GM12878 (cell line): ENCODE measurements around the gene SIVA1. TPM values are rescaled to one million over a fixed set of nuclear protein-coding genes. Genes with fewer than 3 reads are reported as not detected.

Experiments
- ATAC-seq: fragments of 200-7000 bp; cut with Tn5 transposase; 3 replicates; pipeline ENCODE4 v1.9.1; 2020; ENCODE audit warnings: mild to moderate bottlenecking, moderate library complexity
- BruUV-seq: library from RNA; stranded (reverse); fragments of 400-500 nt; replicated peaks from 2 replicates; lab custom pipeline; 2021; lab: Mats Ljungman, UMichigan
- CTCF ChIA-PET: fragments of 300-600 bp; sonication (Branson Sonifier 250); formaldehyde crosslinking; extraction: SDS; loops from one replicate; lab custom pipeline; 2021; ENCODE audit warnings: inconsistent platforms; lab: Yijun Ruan, JAX
- POLR2A ChIA-PET: fragments of 350-600 bp; formaldehyde crosslinking; extraction: SDS; loops from one replicate; lab custom pipeline; 2021; ENCODE audit warnings: inconsistent platforms; lab: Charles Lee
- RAD21 ChIA-PET: fragments of 300-600 bp; sonication (Branson Sonifier 250); formaldehyde crosslinking; loops from one replicate; lab custom pipeline; 2023; ENCODE audit warnings: antibody characterized with exemption; ENCODE audit not compliant: unreplicated experiment; lab: Charles Lee
- SMC1A ChIA-PET: fragments of 300-600 bp; sonication (Branson Sonifier 250); formaldehyde crosslinking; loops from one replicate; lab custom pipeline; 2023; ENCODE audit not compliant: unreplicated experiment, uncharacterized antibody; lab: Charles Lee
- DNase-seq: peaks from one replicate; pipeline ENCODE4 v3.0.0-alpha.2; 2011; ENCODE audit warnings: low read depth, low spot score
- FAIRE-seq: peaks from 3 replicates; lab custom pipeline; 2011; peaks lifted over from hg19 to GRCh38; lab: Jason Lieb, UNC
- H2AFZ ChIP-seq: 2 replicates; pipeline ENCODE4 v1.6.0; 2011; ENCODE audit warnings: low read depth, low read length, control low read depth; ENCODE audit not compliant: control insufficient read depth
- H3K27ac ChIP-seq: 2 replicates; pipeline ENCODE4 v1.5.1; 2011; ENCODE audit warnings: control low read depth; ENCODE audit not compliant: control insufficient read depth, insufficient read depth
- H3K27me3 ChIP-seq, 2 experiments: replicated peaks in 1 of 2; 2 replicates each; pipeline versions ENCODE4 v1.6.0 to v1.6.1; 2011; ENCODE audit warnings: low read length in 1 of 2; ENCODE audit not compliant: control insufficient read depth in 2 of 2, insufficient read depth in 2 of 2
- H3K36me3 ChIP-seq, 2 experiments: 2 replicates each; pipeline ENCODE4 v1.5.1; 2011; ENCODE audit warnings: low read length in 1 of 2; ENCODE audit not compliant: control insufficient read depth in 2 of 2, insufficient read depth in 2 of 2
- H3K4me1 ChIP-seq: 2 replicates; pipeline ENCODE4 v1.6.1; 2011; ENCODE audit warnings: mild to moderate bottlenecking, low read length, moderate library complexity, mixed read lengths; ENCODE audit not compliant: control insufficient read depth, insufficient read depth
- H3K4me2 ChIP-seq: 2 replicates; pipeline ENCODE4 v1.6.0; 2011; ENCODE audit warnings: control low read depth; ENCODE audit not compliant: control insufficient read depth, insufficient read depth
- H3K4me3 ChIP-seq: fragments of 200-600 bp; sonication (generic); 2 replicates; pipeline ENCODE4 v1.5.1; 2016
- H3K79me2 ChIP-seq: 2 replicates; pipeline ENCODE4 v1.6.0; 2011; ENCODE audit warnings: low read length; ENCODE audit not compliant: control insufficient read depth, insufficient read depth
- H3K9ac ChIP-seq: 2 replicates; pipeline ENCODE4 v1.8.0; 2011; ENCODE audit warnings: low read length, control low read depth, mixed read lengths; ENCODE audit not compliant: control insufficient read depth, insufficient read depth
- H3K9me3 ChIP-seq: replicated peaks from 3 replicates; pipeline ENCODE4 v1.5.1; 2011; ENCODE audit warnings: mild to moderate bottlenecking, low read length; ENCODE audit not compliant: control insufficient read depth, insufficient read depth
- H4K20me1 ChIP-seq: 2 replicates; pipeline ENCODE4 v1.6.0; 2011; ENCODE audit not compliant: control insufficient read depth, insufficient read depth
- ASH2L ChIP-seq: fragments of 300-600, 200-600 bp; sonication (generic); IDR thresholded peaks from 2 replicates; pipeline ENCODE4 v1.6.1; 2017; ENCODE audit warnings: low read depth, mild to moderate bottlenecking, borderline replicate concordance
- CBX3 ChIP-seq: fragments of 200-600 bp; sonication (generic); IDR thresholded peaks from 2 replicates; pipeline ENCODE4 v1.6.1; 2016; ENCODE audit warnings: low read depth, borderline replicate concordance
- CEBPB ChIP-seq, 2 experiments: fragments of 150-350 bp in 1 of 2; IDR thresholded peaks; 2 replicates each; pipeline ENCODE4 v1.6.1; 2012 to 2014; ENCODE audit warnings: low read depth in 2 of 2, low read length in 2 of 2, borderline replicate concordance in 1 of 2, inconsistent platforms in 1 of 2
- ESRRA ChIP-seq: IDR thresholded peaks from 2 replicates; pipeline ENCODE4 v1.6.1; 2012; ENCODE audit warnings: mild to moderate bottlenecking, low read length, improper control_type of control experiment
- JUNB ChIP-seq: IDR thresholded peaks from 2 replicates; pipeline ENCODE4 v1.6.1; 2016; ENCODE audit warnings: antibody characterized with exemption, mild to moderate bottlenecking
- PAX8 ChIP-seq: fragments of 450-650 bp; IDR thresholded peaks from 2 replicates; pipeline ENCODE4 v1.6.1; 2017; ENCODE audit warnings: mild to moderate bottlenecking, moderate library complexity
- PML ChIP-seq: IDR thresholded peaks from 2 replicates; pipeline ENCODE4 v1.6.1; 2012; ENCODE audit warnings: low read length, inconsistent platforms
- SUPT20H ChIP-seq: IDR thresholded peaks from 2 replicates; pipeline ENCODE4 v1.6.1; 2011; ENCODE audit warnings: low read depth, mild to moderate bottlenecking, low read length, moderate library complexity, borderline replicate concordance; ENCODE audit not compliant: control insufficient read depth
- TCF12 ChIP-seq: IDR thresholded peaks from 2 replicates; pipeline ENCODE4 v1.6.1; 2011; ENCODE audit warnings: low read depth, mild to moderate bottlenecking, low read length
- TCF3 ChIP-seq: IDR thresholded peaks from 2 replicates; pipeline ENCODE4 v1.6.1; 2012; ENCODE audit warnings: low read depth, mild to moderate bottlenecking, low read length, borderline replicate concordance; ENCODE audit not compliant: insufficient read depth
- YBX1 ChIP-seq: fragments of 450-650 bp; IDR thresholded peaks from 2 replicates; pipeline ENCODE4 v1.6.1; 2016; ENCODE audit warnings: antibody characterized with exemption
- ZNF217 ChIP-seq: fragments of 450-650 bp; IDR thresholded peaks from 2 replicates; pipeline ENCODE4 v1.6.1; 2017; ENCODE audit warnings: antibody characterized with exemption, mild to moderate bottlenecking
- ZZZ3 ChIP-seq: IDR thresholded peaks from 2 replicates; pipeline ENCODE4 v1.6.1; 2011; ENCODE audit warnings: low read depth; ENCODE audit not compliant: control insufficient read depth, insufficient read length
- WGBS: methylation state at CpG from one replicate; pipeline ENCODE4 v1.1.6; 2016; ENCODE audit warnings: low lambda C conversion rate; ENCODE audit not compliant: insufficient replicate concordance, insufficient coverage; ENCODE audit errors: missing lambda C conversion rate; 5-methylcytosine and 5-hydroxymethylcytosine counted together
- in situ Hi-C: fragments of 300-500 bp; cut with MboI; formaldehyde crosslinking; loops from 9 replicates; pipeline ENCODE4 v1.14.3; 2018; ENCODE audit warnings: mixed read lengths
- intact Hi-C: fragments of 100-400 bp; cut with micrococcal nuclease; formaldehyde crosslinking; loops from one replicate; pipeline ENCODE4 v1.14.2; 2022; ENCODE audit not compliant: unreplicated experiment
- polyA plus RNA-seq, 11 experiments: library from polyadenylated mRNA; depleted of rRNA in 4 of 11; unstranded in 6 of 11; stranded (reverse) in 5 of 11; fragments of >200 nt; fragmentation: Nextera tagmentation in 4 of 11; fragmentation: Illumina TruSeq in 1 of 11; extraction: Ambion mirVana in 4 of 11; extraction: Trizol in 1 of 11; gene quantifications; 1 replicate in 1 of 11; 2 replicates in 10 of 11; pipeline versions ENCODE4 v1.2.1 to v1.2.3, GENCODE V29; 2011 to 2016; ENCODE audit warnings: inconsistent platforms in 2 of 11, missing spikeins in 2 of 11, low read depth in 1 of 11
- total RNA-seq, 4 experiments: library from RNA; depleted of rRNA in 3 of 4; stranded (reverse); fragments of >200 nt in 3 of 4; fragmentation: Illumina TruSeq in 1 of 4; extraction: Trizol in 1 of 4; gene quantifications; 2 replicates each; pipeline versions ENCODE4 v1.2.1 to v1.2.3, GENCODE V29; 2013 to 2021
- TF ChIP-seq, protein P1 (sequence below), 3 experiments: IDR thresholded peaks in 2 of 3; conservative IDR thresholded peaks in 1 of 3; 2 replicates each; pipeline ENCODE4 v1.5.1; 2011; ENCODE audit warnings: low read depth in 3 of 3, low read length in 3 of 3, mild to moderate bottlenecking in 3 of 3, control low read depth in 2 of 3, moderate library complexity in 2 of 3, inconsistent platforms in 1 of 3, mixed read lengths in 1 of 3; ENCODE audit not compliant: control insufficient read depth in 2 of 3, insufficient read depth in 1 of 3; ENCODE audit errors: extremely low read depth in 1 of 3
- TF ChIP-seq, protein P2 (sequence below): fragments of 450-650 bp; IDR thresholded peaks from 2 replicates; pipeline ENCODE4 v1.6.1; 2016; ENCODE audit warnings: mild to moderate bottlenecking

Gene SIVA1
- total and polyA plus RNA-seq, 10 of the 15 experiments (the other 5 are each of a cell fraction or from before 2014, with no cell fraction given), result 4.6 to 282 (median 106) TPM

DNA sequence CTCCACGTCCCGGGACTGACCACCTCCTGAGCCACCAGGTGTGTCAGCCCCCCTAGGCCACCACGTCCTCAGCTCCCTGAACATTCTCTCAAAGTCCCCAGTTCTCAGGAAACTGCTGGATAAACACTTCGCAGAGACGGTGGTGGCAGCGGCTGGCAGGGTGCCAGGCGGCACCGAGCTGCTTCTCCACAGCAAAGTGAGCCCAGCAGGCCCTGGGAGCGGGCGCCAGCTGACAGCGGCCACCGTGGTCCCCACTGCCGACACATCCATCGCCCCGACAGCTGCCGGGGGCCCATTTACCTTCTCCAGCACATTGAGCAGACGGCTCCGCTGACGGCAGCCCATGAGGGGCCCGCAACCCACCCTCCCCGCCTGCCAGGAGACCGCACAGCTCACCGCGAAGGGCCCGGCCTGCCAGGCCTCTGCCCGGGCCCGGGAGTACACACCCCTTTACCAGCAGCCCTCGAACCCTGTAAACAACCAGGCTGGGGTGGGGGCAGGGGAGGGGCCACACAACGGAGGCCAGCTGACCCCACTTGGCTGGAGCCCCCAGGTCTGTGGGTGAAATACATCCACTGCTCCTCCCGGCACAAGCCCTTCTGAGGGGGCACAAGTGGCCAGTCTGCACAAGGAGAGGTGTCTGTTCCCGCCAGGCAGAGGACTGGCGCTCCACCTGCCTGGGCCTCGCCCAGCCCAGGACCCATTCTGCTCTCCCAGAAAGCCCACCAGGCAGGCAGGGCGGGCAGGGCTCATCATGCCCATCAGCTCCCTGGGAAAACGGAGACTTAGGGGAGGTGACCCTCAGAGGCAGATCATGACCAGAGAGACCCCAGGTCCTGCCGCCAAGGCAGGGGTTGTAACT is 32.1 kb downstream of the SIVA1 start:
- Histone ChIP-seq H3K27ac (no peak overlapping the region), H3K4me1 (no peaks in the 10 kb centered on the region), H4K20me1 (peaks cover 3% of the 10 kb centered on the region; the same call in 1 of the 2 replicates), H3K9ac (no peak overlapping the region), H3K79me2 (no peaks in the 10 kb centered on the region), H3K4me2 (no peak overlapping the region), H3K36me3 (peaks cover 0 to 4% of the 10 kb centered on the region in 2 experiments; a peak in 2 of 4 replicates), H3K4me3 (no peak overlapping the region), H2AFZ (no peak overlapping the region), H3K9me3 (no peaks in the 10 kb centered on the region), H3K27me3 (no peaks in the 10 kb centered on the region)
- no peak for TF ChIP-seq PML
- no peak for TF ChIP-seq TCF3
- TF ChIP-seq ESRRA, result no peak
- TF ChIP-seq JUNB, result no peak
- SMC1A ChIA-PET, result no interaction called here
- POLR2A ChIA-PET, result interaction anchor here (0.5 kb wide), 1 partner anchor 65 kb away, joined by 3 read pairs; no protein-coding TSS in a partner anchor
- intact Hi-C loops (no loop called here), in situ Hi-C loops (no loop called here)
- CTCF ChIA-PET, result no interaction called here
- no peak for FAIRE-seq
- no TSS peak for BruUV-seq
- WGBS, result 89% methylated on average over 31 of the region's 36 CpGs
- ATAC-seq, result no peak
- DNase-seq, result no peak
- RAD21 ChIA-PET, result no interaction called here

DNA sequence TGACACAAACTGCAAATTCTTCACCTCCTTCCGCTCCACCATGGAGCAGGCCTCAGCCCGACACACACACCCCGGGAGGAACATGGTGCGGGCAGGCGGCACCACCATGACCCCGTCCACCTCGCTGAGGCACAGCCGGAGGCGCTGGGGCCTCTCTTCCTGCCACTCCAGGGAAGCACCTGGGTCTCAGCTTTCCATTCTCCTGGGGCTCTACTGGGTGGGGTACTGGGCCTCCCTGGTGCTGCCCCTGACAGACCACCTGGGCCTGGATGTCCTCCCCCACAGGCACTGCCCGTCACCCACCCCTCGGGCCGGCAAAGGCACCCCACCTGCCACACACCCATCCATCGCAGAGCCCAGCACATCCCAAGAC is 32.7 kb downstream of the SIVA1 start:
- H3K4me1 ChIP-seq, result no peaks in the 10 kb centered on the region
- no peak overlapping the region for H3K27ac ChIP-seq
- peaks cover 2% of the 10 kb centered on the region; the same call in 1 of the 2 replicates for H3K79me2 ChIP-seq
- TF ChIP-seq PAX8, result no peak
- TF ChIP-seq SUPT20H, result no peak
- TF ChIP-seq CEBPB (IDR thresholded peaks at IDR 0.05; ENCODE audit: borderline replicate concordance in 1 of 2, low read depth in 2 of 2, low read length in 2 of 2), result no peak
- TF ChIP-seq ZNF217, result no peak
- no peak for TF ChIP-seq ASH2L
- TF ChIP-seq YBX1, result no peak
- TF ChIP-seq, protein P1, sequence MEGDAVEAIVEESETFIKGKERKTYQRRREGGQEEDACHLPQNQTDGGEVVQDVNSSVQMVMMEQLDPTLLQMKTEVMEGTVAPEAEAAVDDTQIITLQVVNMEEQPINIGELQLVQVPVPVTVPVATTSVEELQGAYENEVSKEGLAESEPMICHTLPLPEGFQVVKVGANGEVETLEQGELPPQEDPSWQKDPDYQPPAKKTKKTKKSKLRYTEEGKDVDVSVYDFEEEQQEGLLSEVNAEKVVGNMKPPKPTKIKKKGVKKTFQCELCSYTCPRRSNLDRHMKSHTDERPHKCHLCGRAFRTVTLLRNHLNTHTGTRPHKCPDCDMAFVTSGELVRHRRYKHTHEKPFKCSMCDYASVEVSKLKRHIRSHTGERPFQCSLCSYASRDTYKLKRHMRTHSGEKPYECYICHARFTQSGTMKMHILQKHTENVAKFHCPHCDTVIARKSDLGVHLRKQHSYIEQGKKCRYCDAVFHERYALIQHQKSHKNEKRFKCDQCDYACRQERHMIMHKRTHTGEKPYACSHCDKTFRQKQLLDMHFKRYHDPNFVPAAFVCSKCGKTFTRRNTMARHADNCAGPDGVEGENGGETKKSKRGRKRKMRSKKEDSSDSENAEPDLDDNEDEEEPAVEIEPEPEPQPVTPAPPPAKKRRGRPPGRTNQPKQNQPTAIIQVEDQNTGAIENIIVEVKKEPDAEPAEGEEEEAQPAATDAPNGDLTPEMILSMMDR (IDR thresholded peaks at IDR 0.05 in 2 of 3, conservative IDR thresholded peaks at IDR 0.05 in 1 of 3; ENCODE audit: control insufficient read depth in 2 of 3, extremely low read depth in 1 of 3, insufficient read depth in 1 of 3, low read depth in 3 of 3, low read length in 3 of 3), result no peak
- no peak for TF ChIP-seq ZZZ3
- TF ChIP-seq TCF12, result no peak
- TF ChIP-seq CBX3, result no peak
- TF ChIP-seq, protein P2, sequence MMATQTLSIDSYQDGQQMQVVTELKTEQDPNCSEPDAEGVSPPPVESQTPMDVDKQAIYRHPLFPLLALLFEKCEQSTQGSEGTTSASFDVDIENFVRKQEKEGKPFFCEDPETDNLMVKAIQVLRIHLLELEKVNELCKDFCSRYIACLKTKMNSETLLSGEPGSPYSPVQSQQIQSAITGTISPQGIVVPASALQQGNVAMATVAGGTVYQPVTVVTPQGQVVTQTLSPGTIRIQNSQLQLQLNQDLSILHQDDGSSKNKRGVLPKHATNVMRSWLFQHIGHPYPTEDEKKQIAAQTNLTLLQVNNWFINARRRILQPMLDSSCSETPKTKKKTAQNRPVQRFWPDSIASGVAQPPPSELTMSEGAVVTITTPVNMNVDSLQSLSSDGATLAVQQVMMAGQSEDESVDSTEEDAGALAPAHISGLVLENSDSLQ, result no peak

More for the DNA sequence above, 32.7 kb downstream of the SIVA1 start:
- WGBS, result 94% methylated on average over 12 of the region's 13 CpGs
- Histone ChIP-seq H3K9ac (no peak overlapping the region), H3K36me3 (peaks cover 0 to 6% of the 10 kb centered on the region in 2 experiments; a peak in 2 of 4 replicates), H3K27me3 (no peaks in the 10 kb centered on the region), H4K20me1 (peaks cover 3% of the 10 kb centered on the region; the same call in 1 of the 2 replicates), H2AFZ (no peak overlapping the region), H3K4me3 (no peak overlapping the region), H3K4me2 (no peak overlapping the region), H3K9me3 (no peaks in the 10 kb centered on the region)
- ATAC-seq (no peak), FAIRE-seq (no peak), DNase-seq (no peak)
- in situ Hi-C loops, result no loop called here
- RAD21 ChIA-PET, result no interaction called here
- POLR2A ChIA-PET, result no interaction called here
- CTCF ChIA-PET, result no interaction called here
- intact Hi-C loops, result no loop called here
- SMC1A ChIA-PET, result no interaction called here
- no TSS peak for BruUV-seq
